ENCODE data around the gene CDK9.
"Not testable (repeated sequence)": the region's sequence is repeated elsewhere in the genome, so short reads cannot be mapped to it uniquely, and the experiment has no call there.

CDK9 gene

GRCh38 chr9:127815512-127816361, 29.9 kb downstream of the CDK9 start:
- H3K27ac Mint-ChIP-seq: peak overlapping the region; percentile 50 to 54

GRCh38 chr9:127816362-127816725, 30.5 kb downstream of the CDK9 start:
- no peak overlapping the region for H3K4me3 Mint-ChIP-seq
- H3K4me1 Mint-ChIP-seq: peaks cover 6% of the 10 kb centered on the region
- no peak overlapping the region for H3K27ac Mint-ChIP-seq
- DNase-seq (no peak), ATAC-seq (no peak)
- H3K9me3 Mint-ChIP-seq: no peaks in the 10 kb centered on the region
- no peaks in the 10 kb centered on the region for H3K27me3 Mint-ChIP-seq

More at GRCh38 chr9:127815512-127816361, 29.9 kb downstream of the CDK9 start:
- Mint-ChIP-seq H3K27me3 (no peaks in the 10 kb centered on the region), H3K4me1 (peaks cover 6% of the 10 kb centered on the region), H3K4me3 (no peak overlapping the region), H3K9me3 (no peaks in the 10 kb centered on the region)
- peak; percentile 27 for ATAC-seq
- DNase-seq: no peak

- no peak for DNase-seq
- H3K9me3 Mint-ChIP-seq: no peaks in the 10 kb centered on the region
- peaks cover 6% of the 10 kb centered on the region for H3K4me1 Mint-ChIP-seq
- H3K4me3 Mint-ChIP-seq: no peak overlapping the region
- peak; percentile 16 for ATAC-seq
- no peaks in the 10 kb centered on the region for H3K27me3 Mint-ChIP-seq
- H3K27ac Mint-ChIP-seq: no peak overlapping the region
Observed at GRCh38 chr9:127816728-127817127, 30.9 kb downstream of the CDK9 start.

DNA sequence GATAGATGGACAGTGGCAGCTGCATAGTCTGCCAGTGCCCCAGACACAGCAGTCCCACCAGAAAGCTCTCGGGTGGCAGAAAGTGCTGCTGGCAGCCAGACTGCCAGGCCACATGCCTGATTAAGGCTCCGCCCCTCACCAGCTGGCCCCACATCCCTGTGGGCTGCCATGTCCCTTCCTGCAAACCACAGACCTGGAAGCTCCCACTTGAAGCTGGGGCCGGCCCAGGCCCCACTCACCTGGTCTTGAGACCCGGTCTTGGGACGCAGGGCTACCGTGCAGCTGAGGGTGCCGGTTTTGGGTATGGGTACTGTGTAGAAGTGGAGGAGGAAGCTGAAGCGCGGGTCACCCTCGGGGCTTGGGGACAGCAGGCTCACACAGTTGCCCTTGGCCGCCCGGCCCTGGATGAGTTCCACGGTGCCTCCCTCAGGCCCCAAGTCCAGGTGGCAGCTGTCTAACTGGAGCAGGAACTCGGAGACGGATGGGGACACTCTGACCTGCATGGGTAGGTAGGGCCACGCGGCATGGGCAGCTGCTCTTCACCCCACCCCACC, 32.1 kb downstream of the CDK9 start:
- Mint-ChIP-seq H3K4me3 (no peak overlapping the region), H3K27me3 (no peaks in the 10 kb centered on the region), H3K9me3 (no peaks in the 10 kb centered on the region), H3K27ac (peak overlapping the region in 1 of 2 donors; percentile 44), H3K4me1 (peaks cover 6% of the 10 kb centered on the region)
- ATAC-seq (peak; percentile 11), DNase-seq (no peak)

DNA sequence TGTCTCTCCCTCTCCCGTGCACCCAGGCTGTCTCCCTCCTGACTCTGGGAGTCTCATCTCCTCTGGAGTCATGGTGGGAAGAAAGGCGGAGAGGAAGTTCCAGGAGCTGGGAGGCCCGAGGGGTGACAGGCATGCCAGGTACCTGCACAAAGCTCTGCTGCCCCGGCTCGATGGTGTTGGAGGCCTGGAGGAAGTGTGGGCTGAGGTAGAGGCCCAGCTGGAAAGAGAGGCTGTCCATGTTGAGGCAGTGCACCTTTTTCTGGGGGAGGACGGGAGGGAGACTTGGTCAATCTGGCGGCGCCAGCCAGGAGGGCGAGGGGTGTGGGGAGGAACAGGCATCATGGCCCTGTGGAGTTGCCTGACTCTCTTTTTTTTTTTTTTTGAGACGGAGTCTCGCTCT, 32.7 kb downstream of the CDK9 start:
- H3K27me3 Mint-ChIP-seq: no peaks in the 10 kb centered on the region
- H3K4me1 Mint-ChIP-seq: peaks cover 6% of the 10 kb centered on the region
- DNase-seq (no peak), ATAC-seq (no peak)
- H3K9me3 Mint-ChIP-seq: no peaks in the 10 kb centered on the region
- H3K27ac Mint-ChIP-seq: peak overlapping the region in 1 of 2 donors; percentile 59
- H3K4me3 Mint-ChIP-seq: no peak overlapping the region

DNA sequence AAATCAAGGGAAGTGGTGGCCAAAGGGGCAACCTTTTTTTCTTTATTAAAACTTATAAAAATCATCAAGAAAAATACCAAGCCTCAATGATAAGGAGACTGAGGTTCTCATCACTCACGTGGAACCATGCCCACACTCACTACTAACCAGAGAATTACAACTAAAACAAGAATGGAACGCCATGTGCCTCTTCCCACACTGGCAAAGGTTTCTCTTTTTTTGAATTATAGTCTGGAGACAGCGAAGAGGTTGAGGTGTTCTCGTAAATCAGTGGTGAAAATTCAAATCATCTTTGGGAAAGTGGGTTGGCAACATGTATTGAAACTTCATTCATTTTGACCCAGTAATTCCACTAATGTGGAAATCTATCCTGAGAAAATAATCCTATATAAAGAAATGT, 36.3 kb downstream of the CDK9 start:
- no peak overlapping the region for H3K4me3 Mint-ChIP-seq
- H3K4me1 Mint-ChIP-seq: peaks cover 6% of the 10 kb centered on the region
- no peaks in the 10 kb centered on the region for H3K9me3 Mint-ChIP-seq
- DNase-seq: no peak
- H3K27me3 Mint-ChIP-seq: no peaks in the 10 kb centered on the region
- no peak overlapping the region for H3K27ac Mint-ChIP-seq
- ATAC-seq: no peak

- DNase-seq: no peak
- Mint-ChIP-seq H3K27me3 (no peaks in the 10 kb centered on the region), H3K9me3 (no peaks in the 10 kb centered on the region), H3K4me1 (no peaks in the 10 kb centered on the region), H3K4me3 (no peak overlapping the region), H3K27ac (peak overlapping the region in 1 of 2 donors; percentile 91)
- ATAC-seq: peak; percentile 39
Observed at GRCh38 chr9:127825319-127826051, 39.7 kb downstream of the CDK9 start.

GRCh38 chr9:127826253-127826913, 40.5 kb downstream of the CDK9 start:
- DNase-seq: no peak
- H3K9me3 Mint-ChIP-seq: no peaks in the 10 kb centered on the region
- no peak overlapping the region for H3K4me3 Mint-ChIP-seq
- ATAC-seq: no peak
- H3K27me3 Mint-ChIP-seq: no peaks in the 10 kb centered on the region
- no peak overlapping the region for H3K27ac Mint-ChIP-seq
- no peaks in the 10 kb centered on the region for H3K4me1 Mint-ChIP-seq

GRCh38 chr9:127828262-127829031, 42.6 kb downstream of the CDK9 start:
- peaks cover 16% of the 10 kb centered on the region for H3K4me1 Mint-ChIP-seq
- DNase-seq: no peak
- ATAC-seq: no peak

DNA sequence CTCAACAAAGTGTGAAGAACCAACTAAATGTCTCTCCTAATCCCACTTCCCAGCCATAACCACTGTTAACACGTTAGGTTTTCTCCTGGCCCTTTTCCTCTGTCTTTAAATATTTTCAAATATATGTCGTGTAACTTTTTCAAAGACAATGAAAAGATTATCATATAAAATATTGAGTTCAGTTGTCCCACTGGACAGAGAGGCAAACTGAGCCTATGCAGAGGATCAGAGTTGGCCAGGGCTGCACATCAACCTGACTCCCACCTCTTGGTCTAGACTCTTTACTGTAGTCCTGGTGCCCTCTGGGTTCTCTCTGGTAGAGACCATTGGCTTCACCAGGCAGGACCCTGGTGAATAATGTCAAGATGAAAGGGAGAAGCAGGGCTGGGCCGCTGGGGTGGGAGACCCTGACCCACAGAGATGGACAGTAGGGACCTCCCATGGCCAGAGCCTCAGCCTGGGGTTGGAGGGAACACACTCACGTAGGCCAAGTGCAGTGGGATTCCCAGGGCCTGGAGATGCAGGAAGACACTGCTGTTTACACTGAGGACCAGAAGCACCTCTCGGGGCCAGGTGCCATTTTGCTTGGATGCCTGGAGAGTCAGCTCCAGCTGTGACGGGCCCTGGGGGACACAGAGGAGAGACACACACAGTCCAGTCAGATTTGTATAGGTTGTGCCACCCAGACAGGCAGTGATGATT, 43.5 kb downstream of the CDK9 start:
- peak overlapping the region; percentile 27 to 75 for H3K27ac Mint-ChIP-seq
- ATAC-seq (no peak), DNase-seq (no peak)
- no peaks in the 10 kb centered on the region for H3K27me3 Mint-ChIP-seq
- H3K4me1 Mint-ChIP-seq: peaks cover 19% of the 10 kb centered on the region
- H3K9me3 Mint-ChIP-seq: no peaks in the 10 kb centered on the region
- no peak overlapping the region for H3K4me3 Mint-ChIP-seq

More at GRCh38 chr9:127828262-127829031, 42.6 kb downstream of the CDK9 start:
- no peaks in the 10 kb centered on the region for H3K27me3 Mint-ChIP-seq
- H3K27ac Mint-ChIP-seq: peak overlapping the region in 1 of 2 donors; percentile 75
- no peaks in the 10 kb centered on the region for H3K9me3 Mint-ChIP-seq
- H3K4me3 Mint-ChIP-seq: no peak overlapping the region

- no peak for DNase-seq
- ATAC-seq: peak; percentile 56
- peak overlapping the region; percentile 59 to 83 for H3K27ac Mint-ChIP-seq
- no peaks in the 10 kb centered on the region for H3K9me3 Mint-ChIP-seq
- no peaks in the 10 kb centered on the region for H3K27me3 Mint-ChIP-seq
- peaks cover 31% of the 10 kb centered on the region for H3K4me1 Mint-ChIP-seq
- H3K4me3 Mint-ChIP-seq: peak overlapping the region; percentile 20 to 65
Observed at GRCh38 chr9:127832248-127832647, 46.4 kb downstream of the CDK9 start.

DNA sequence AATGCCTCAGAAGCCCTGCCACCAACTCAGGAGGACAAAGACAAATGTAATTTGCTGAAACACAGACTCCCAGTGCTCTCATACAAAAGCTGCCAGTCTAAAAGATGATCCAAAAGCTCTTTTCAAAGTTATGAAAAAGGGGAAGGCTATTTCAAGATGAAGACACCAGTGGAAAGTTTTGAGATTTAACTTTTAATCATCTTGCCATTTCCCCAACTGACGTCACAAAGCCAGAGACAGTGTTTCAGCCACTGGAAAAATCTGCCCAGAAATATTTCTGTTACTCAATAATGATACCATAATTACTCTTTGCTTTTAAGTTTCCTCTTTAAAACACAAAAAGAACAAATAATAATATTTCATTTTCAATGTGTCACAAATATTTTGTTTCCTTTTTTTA, 47.7 kb downstream of the CDK9 start:
- DNase-seq (no peak), ATAC-seq (no peak)
- no peak overlapping the region for H3K4me3 Mint-ChIP-seq
- H3K27ac Mint-ChIP-seq: no peak overlapping the region
- H3K27me3 Mint-ChIP-seq: no peaks in the 10 kb centered on the region
- peaks cover 31% of the 10 kb centered on the region for H3K4me1 Mint-ChIP-seq
- H3K9me3 Mint-ChIP-seq: no peaks in the 10 kb centered on the region

DNA sequence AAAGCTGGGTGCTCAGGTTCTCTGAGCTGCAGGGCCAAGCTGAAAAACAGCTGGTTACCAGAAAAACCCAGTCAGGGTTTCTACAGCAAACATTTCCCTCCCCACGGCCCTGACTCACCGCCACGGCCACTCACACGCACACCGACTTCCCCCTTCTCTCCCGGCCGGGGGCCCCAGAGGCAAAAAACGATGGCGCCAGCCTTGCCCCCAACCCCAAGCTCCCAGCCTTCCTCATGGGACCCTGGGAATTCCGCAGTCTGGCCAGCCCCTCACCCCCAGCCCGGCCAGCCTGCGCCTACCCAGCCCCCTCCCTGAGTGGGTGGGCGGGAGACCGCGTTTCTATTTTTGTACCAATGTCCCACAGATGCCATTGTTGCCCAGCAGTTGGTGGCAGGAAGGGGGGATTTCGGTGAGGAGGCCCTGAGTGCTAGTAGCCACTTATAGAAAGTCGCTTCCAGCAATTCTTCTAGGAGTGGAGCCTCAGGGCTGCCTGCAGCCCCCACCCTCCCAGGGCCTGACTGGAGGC, 50.2 kb downstream of the CDK9 start:
- ATAC-seq (peak; percentile 64), DNase-seq (no peak)
- no peaks in the 10 kb centered on the region for H3K9me3 Mint-ChIP-seq
- no peak overlapping the region for H3K4me3 Mint-ChIP-seq
- H3K27me3 Mint-ChIP-seq: no peaks in the 10 kb centered on the region
- H3K4me1 Mint-ChIP-seq: peaks cover 31% of the 10 kb centered on the region
- no peak overlapping the region for H3K27ac Mint-ChIP-seq

DNA sequence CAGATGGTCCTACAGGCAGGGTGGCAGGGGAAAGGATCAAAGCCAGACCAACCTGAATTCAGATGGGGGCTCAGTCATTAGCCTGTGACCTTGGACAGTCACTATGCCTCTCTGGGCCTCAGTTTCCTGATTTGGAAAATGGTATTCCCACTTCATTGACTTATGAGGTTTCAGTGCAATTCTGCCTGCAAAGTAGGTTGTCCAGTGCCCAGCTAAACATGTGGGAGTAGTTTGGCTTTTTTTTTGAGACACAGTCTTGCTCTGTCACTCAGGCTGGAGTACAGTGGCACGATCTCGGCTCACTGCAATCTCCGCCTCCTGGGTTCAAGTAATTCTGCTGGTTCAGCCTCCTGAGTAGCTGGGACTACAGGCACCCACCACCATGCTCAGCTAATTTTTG, 50.7 kb downstream of the CDK9 start:
- H3K4me1 Mint-ChIP-seq: peaks cover 31% of the 10 kb centered on the region
- not testable (repeated sequence) for DNase-seq, H3K4me3 Mint-ChIP-seq, ATAC-seq, H3K9me3 Mint-ChIP-seq, H3K27ac Mint-ChIP-seq, H3K27me3 Mint-ChIP-seq

All from stimulated activated naive CD8-positive, alpha-beta T cell treated with anti-CD3 and anti-CD28 coated beads, Interleukin-15, amount 100 ng/mL, for 72 hours (primary cell).